MM.1S (cell line): ENCODE results near the gene INPP4B.

Experiments
- DNase-seq: peaks from one replicate; pipeline ENCODE4 v3.0.0-alpha.2; 2015
- H2AFZ ChIP-seq: fragments of 300-600 bp; sonication (generic); 2 replicates; pipeline ENCODE4 v1.6.0; 2016; ENCODE audit warnings: antibody characterized with exemption, low read length
- H3F3A ChIP-seq: fragments of 300-600 bp; sonication (generic); 2 replicates; pipeline ENCODE4 v1.6.1; 2016; ENCODE audit warnings: mild to moderate bottlenecking, antibody characterized with exemption, low read length, moderate library complexity, mixed read lengths; ENCODE audit not compliant: insufficient read depth
- H3K27ac ChIP-seq: fragments of 300-600 bp; sonication (generic); 2 replicates; pipeline ENCODE4 v1.5.1; 2016; ENCODE audit warnings: mild to moderate bottlenecking, low read length
- H3K27me3 ChIP-seq: fragments of 300-600 bp; sonication (generic); replicated peaks from 2 replicates; pipeline ENCODE4 v1.6.0; 2016; ENCODE audit warnings: low read length; ENCODE audit not compliant: insufficient read depth
- H3K36me3 ChIP-seq: fragments of 300-600 bp; sonication (generic); replicated peaks from 2 replicates; pipeline ENCODE4 v1.6.1; 2016; ENCODE audit warnings: mild to moderate bottlenecking, low read length, mixed read lengths; ENCODE audit not compliant: insufficient read depth
- H3K4me1 ChIP-seq: fragments of 300-600 bp; sonication (generic); 2 replicates; pipeline ENCODE4 v1.6.1; 2016; ENCODE audit warnings: low read length, mixed read lengths
- H3K4me2 ChIP-seq: fragments of 300-600 bp; sonication (generic); 2 replicates; pipeline ENCODE4 v1.6.0; 2016; ENCODE audit warnings: low read depth, low read length
- H3K4me3 ChIP-seq: fragments of 300-600 bp; sonication (generic); 2 replicates; pipeline ENCODE4 v1.5.1; 2016; ENCODE audit warnings: low read length, mixed read lengths
- H3K79me2 ChIP-seq: fragments of 300-600 bp; sonication (generic); 2 replicates; pipeline ENCODE4 v1.6.1; 2016; ENCODE audit warnings: mixed run types, low read length, mixed read lengths
- H3K9ac ChIP-seq: fragments of 300-600 bp; sonication (generic); 2 replicates; pipeline ENCODE4 v1.6.1; 2016; ENCODE audit warnings: low read length, mixed read lengths
- H3K9me2 ChIP-seq: fragments of 300-600 bp; sonication (generic); replicated peaks from 2 replicates; pipeline ENCODE4 v1.6.1; 2016; ENCODE audit warnings: mild to moderate bottlenecking, low read length, mixed read lengths; ENCODE audit not compliant: insufficient read depth
- H3K9me3 ChIP-seq: fragments of 300-600 bp; sonication (generic); replicated peaks from 2 replicates; pipeline ENCODE4 v1.6.1; 2016; ENCODE audit warnings: mild to moderate bottlenecking, low read length, mixed read lengths; ENCODE audit not compliant: insufficient read depth
- H4K20me1 ChIP-seq: fragments of 300-600 bp; sonication (generic); 2 replicates; pipeline ENCODE4 v1.6.1; 2016; ENCODE audit warnings: mild to moderate bottlenecking, low read length, moderate library complexity, mixed read lengths; ENCODE audit not compliant: insufficient read depth
- CTCF ChIP-seq: fragments of 300-600 bp; sonication (generic); IDR thresholded peaks from 2 replicates; pipeline ENCODE4 v1.5.1; 2016; ENCODE audit warnings: antibody characterized with exemption, low read length, mixed read lengths
- EZH2 ChIP-seq: fragments of 300-600 bp; sonication (generic); optimal IDR thresholded peaks from 2 replicates; pipeline ENCODE3; 2017; ENCODE audit warnings: low read depth, mild to moderate bottlenecking, antibody characterized with exemption, low read length, mixed read lengths
- EZH2phosphoT487 ChIP-seq: fragments of 300-600 bp; sonication (generic); IDR thresholded peaks from 2 replicates; pipeline ENCODE4 v1.6.1; 2018; ENCODE audit warnings: antibody characterized with exemption, low read length

Gene INPP4B

GRCh38 chr4:142596595-142596994, 249.5 kb downstream of the INPP4B start:
- no peaks in the 10 kb centered on the region for H3F3A ChIP-seq
- H4K20me1 ChIP-seq: no peaks in the 10 kb centered on the region
- no peak overlapping the region for H3K4me3 ChIP-seq
- H3K4me1 ChIP-seq: no peaks in the 10 kb centered on the region
- no peaks in the 10 kb centered on the region for H3K36me3 ChIP-seq
- TF ChIP-seq CTCF (no peak), EZH2 (no peak), EZH2phosphoT487 (no peak)
- no peak overlapping the region for H3K27ac ChIP-seq
- H3K4me2 ChIP-seq: no peak overlapping the region
- H2AFZ ChIP-seq: no peak overlapping the region
- H3K9ac ChIP-seq: no peak overlapping the region
- H3K9me3 ChIP-seq: no peaks in the 10 kb centered on the region
- DNase-seq: no peak
- no peaks in the 10 kb centered on the region for H3K79me2 ChIP-seq
- H3K9me2 ChIP-seq: no peaks in the 10 kb centered on the region
- H3K27me3 ChIP-seq: no peaks in the 10 kb centered on the region

- no peaks in the 10 kb centered on the region for H3F3A ChIP-seq
- H3K27me3 ChIP-seq: no peaks in the 10 kb centered on the region
- no peak overlapping the region for H3K9ac ChIP-seq
- no peaks in the 10 kb centered on the region for H3K9me3 ChIP-seq
- no peak for DNase-seq
- no peaks in the 10 kb centered on the region for H3K4me1 ChIP-seq
- H3K4me2 ChIP-seq: no peak overlapping the region
- no peak overlapping the region for H3K27ac ChIP-seq
- no peak for TF ChIP-seq CTCF
- H2AFZ ChIP-seq: no peak overlapping the region
- H3K79me2 ChIP-seq: no peaks in the 10 kb centered on the region
- H3K9me2 ChIP-seq: no peaks in the 10 kb centered on the region
- no peak overlapping the region for H3K4me3 ChIP-seq
- no peaks in the 10 kb centered on the region for H3K36me3 ChIP-seq
- no peaks in the 10 kb centered on the region for H4K20me1 ChIP-seq
Observed at GRCh38 chr4:142596121-142596520, 250.0 kb downstream of the INPP4B start.

- H3F3A ChIP-seq: no peaks in the 10 kb centered on the region
- H3K36me3 ChIP-seq: no peaks in the 10 kb centered on the region
- no peaks in the 10 kb centered on the region for H3K4me1 ChIP-seq
- H3K9me3 ChIP-seq: no peaks in the 10 kb centered on the region
- DNase-seq: no peak
- no peak overlapping the region for H3K9ac ChIP-seq
- TF ChIP-seq EZH2: no peak
- no peak for TF ChIP-seq CTCF
- no peak for TF ChIP-seq EZH2phosphoT487
- no peak overlapping the region for H3K27ac ChIP-seq
- H4K20me1 ChIP-seq: no peaks in the 10 kb centered on the region
- H2AFZ ChIP-seq: no peak overlapping the region
- H3K27me3 ChIP-seq: no peaks in the 10 kb centered on the region
- H3K4me2 ChIP-seq: no peak overlapping the region
- no peak overlapping the region for H3K4me3 ChIP-seq
- no peaks in the 10 kb centered on the region for H3K79me2 ChIP-seq
- no peaks in the 10 kb centered on the region for H3K9me2 ChIP-seq
Observed at GRCh38 chr4:142595222-142595871, 250.8 kb downstream of the INPP4B start.
